NOMO-1 treated with dmso at 0.1 percent for 144 hours (cell line): ENCODE measurements around the gene SHC2.
"Not testable (repeated sequence)": the region's sequence is repeated elsewhere in the genome, so short reads cannot be mapped to it uniquely, and the experiment has no call there.

Experiments used
- DNase-seq: peaks from one replicate; lab custom pipeline; 2025; ENCODE audit not compliant: unreplicated experiment; lab: John Stamatoyannopoulos, UW

The SHC2 gene

GRCh38 chr19:447816-448560 is 12.8 kb downstream of the SHC2 start:
- DNase-seq: no peak

DNA sequence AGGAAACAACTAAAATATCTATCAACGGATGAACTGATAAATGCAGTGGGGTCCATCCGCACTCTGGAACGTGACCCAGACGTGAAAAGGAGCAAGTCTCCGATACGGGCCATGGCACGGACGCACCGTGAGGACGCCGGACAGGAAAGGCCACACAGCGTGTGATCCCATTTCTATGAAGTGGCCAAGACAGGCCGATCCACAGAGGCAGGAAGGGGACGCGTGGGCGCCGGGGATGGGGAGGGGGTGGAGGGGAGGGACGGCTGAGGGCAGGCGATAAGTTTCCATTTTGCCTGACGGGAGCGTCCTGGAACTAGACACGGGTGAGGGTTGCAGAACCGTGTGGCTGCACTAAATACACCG is 13.8 kb downstream of the SHC2 start:
- no peak for DNase-seq

DNA sequence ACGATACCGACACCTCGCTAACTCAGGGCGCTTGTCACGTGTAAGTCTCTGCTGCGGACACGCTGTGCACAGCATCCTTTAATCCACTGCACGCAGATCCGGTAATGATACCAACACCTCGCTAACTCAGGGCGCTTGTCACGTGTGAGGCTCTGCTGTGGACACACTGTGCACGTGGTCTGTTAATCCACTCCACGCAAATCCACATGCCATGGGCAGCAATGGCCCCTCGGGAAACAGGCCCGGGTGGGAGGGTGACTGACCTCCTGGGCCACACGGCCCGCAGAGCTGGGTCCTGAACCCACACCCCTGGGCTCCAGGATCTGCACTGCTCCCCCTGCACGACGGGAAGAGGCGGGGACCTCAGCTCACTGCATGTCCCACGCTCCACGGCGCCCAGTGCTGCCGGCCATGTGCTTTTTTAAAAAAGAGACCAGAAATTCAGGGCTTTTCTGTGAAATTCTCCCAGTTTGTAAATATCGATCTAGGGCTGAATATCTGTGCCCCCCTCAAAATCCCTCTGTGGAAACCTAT is 16.1 kb downstream of the SHC2 start:
- DNase-seq: no peak

- no peak for DNase-seq
Observed at GRCh38 chr19:443005-443404, 17.8 kb downstream of the SHC2 start.

DNA sequence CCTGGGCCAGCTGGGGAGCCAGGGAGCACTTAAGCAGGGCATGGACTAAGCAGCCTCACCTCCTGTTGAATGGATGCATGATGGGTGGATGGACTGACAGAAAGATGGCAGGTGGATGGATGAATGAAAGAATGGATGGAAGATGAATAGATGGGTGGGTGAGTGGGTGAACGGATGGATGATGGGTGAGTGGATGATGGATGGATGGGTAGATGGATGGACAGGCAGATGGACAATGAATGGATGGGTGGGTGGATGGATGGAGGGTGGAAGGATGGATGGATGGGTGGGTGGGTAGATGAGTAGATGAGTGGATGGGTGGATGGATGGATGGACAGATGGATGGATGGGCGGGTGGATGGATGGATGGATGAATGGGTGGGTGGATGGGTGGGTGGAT is 18.7 kb downstream of the SHC2 start:
- no peak for DNase-seq

DNA sequence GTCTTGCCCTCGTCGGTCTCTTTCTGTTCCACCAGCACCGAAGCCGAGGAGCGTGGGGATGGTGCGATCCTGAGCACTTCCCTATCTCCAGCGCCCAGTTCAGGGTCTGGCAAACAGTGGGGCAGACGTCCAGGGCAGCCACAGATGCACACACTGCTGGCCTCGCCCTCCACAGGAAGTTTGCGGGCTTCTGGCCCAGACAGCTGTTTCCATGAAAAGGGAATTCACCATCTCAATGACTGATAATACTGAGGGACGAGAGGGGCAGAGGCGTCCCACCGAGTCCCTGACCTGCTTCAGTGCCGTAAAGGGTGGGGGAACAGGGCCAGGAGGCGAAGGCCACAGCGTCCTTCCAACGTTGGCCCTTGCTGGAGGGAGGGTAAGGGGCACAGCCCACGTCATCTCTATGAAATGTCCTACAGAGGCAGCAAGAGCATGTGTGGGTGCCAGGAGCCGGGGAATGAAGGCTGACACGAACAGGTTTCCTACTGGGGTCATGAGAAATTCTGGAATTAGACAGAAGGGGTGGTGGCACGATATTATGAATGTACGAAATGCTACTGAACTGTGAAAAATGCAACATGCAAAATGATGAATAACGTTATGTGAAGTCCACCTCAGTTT is 19.5 kb downstream of the SHC2 start:
- no peak for DNase-seq

DNA sequence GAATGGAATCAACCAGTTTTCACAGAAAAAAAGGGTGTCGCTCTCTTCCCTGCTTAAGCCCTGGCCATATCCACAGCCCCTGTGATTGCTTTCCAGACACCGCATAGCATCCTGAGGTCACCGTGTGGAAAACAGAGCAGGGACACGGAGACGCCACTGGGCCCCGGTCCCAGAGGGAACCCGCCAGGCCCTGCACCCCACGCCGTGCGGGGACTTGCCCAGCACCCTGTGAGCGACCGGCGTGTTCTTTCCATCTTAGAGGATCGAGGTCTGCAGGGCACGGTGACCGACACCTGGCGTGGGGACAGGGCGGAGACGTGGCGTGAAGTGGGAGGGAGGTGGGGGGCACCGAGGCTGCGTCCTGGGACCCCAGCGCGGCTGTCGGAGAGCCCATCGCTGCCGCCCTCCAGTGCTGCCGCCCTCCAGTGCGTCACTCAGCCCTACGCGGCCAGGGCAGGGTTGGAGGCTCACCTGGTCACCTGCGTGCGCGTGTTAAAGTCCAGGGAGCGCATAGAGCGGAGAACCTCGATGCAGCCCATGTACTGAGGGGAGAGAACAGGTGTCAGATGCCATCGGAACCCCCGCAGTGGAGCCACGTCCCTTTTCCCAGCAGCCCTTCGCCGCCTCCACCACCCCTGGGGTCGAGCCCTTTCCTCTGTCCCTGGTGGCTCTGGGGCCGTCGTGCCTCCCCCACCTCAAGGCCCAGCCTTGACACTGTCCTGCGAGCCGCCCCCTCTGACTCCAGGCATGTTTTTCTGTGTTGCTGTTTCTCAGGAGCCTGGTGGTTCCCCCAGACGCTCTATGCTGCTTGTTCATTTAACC is 20.2 kb downstream of the SHC2 start:
- DNase-seq: no peak

DNA sequence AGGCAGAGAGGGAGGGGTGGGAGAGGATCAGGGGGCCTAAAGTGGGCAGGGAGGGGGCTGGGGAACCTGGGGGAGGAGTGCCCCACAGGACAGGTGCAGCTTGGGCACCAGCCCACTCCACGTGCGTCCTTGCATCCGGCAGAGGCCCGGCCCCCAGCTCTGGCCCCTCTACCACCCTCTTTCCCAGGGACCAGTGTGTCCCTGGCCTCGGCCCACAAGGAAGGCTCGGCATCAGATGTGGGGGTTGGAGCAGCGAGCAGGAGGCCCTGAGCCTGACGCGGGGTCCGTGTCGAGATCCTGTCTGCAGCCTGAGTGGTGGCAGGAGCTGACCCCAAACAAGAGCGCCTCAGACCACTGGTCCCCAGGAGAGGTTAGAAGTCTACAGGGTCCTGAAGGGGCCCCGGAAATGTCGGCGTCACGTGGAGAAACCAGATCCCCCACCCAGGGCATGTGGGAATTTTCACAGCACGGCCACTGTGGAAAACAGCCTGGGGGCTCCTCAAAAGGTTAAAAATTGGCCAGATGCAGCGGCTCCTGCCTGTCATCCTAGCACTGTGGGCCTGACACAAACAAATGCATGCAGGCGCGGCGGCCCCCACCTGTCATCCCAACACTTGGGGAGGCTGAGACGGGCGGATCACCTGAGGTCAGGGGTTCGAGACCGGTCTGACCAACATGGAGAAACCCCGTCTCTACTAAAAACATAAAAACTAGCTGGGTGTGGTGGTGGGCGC is 21.5 kb downstream of the SHC2 start:
- DNase-seq: no peak

GRCh38 chr19:438416-438958 is 22.3 kb downstream of the SHC2 start:
- DNase-seq: no peak

DNA sequence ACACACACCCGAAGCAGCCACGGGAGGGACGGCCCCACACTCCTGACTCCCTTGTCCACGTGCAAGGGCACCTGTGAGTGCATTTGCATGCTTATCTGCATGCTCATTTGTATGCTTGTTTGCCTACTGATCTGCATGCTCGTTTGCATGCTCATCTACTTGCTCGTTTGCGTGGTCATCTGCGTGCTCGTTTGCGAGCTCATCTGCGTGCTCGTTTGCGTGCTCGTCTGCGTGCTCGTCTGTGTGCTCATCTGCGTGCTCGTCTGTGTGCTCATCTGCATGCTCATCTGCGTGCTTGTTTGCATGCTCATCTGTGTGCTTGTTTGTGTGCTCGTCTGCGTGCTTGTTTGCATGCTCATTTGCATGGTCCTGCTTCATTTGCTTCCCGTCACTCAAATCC is 23.8 kb downstream of the SHC2 start:
- DNase-seq: no peak

DNA sequence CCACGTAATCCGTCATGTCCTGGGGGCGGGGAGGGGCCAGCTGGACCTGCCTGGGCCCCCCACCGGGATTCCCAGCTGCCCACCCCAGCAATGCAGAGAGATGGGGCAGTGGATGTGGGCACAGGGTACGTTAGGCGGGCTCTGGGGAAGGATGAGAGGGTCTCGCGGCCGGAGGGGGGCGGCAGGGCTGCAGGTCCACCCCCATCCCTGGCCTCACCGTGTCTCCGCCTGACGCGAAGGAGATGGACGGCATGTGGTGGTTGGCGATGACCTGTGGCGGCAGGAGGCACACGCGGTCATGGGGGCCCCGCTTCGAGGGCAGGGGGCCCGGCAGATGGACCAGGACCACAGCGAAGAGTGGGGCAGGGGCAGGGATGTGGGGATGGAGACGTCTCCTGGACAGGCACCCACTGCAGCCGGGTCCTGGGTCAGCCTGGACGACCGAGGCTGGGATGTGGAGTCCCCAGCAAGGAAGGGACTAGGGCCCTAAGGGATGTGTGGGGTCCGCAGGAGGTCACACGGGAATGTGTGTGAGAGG is 24.4 kb downstream of the SHC2 start:
- DNase-seq: no peak

DNA sequence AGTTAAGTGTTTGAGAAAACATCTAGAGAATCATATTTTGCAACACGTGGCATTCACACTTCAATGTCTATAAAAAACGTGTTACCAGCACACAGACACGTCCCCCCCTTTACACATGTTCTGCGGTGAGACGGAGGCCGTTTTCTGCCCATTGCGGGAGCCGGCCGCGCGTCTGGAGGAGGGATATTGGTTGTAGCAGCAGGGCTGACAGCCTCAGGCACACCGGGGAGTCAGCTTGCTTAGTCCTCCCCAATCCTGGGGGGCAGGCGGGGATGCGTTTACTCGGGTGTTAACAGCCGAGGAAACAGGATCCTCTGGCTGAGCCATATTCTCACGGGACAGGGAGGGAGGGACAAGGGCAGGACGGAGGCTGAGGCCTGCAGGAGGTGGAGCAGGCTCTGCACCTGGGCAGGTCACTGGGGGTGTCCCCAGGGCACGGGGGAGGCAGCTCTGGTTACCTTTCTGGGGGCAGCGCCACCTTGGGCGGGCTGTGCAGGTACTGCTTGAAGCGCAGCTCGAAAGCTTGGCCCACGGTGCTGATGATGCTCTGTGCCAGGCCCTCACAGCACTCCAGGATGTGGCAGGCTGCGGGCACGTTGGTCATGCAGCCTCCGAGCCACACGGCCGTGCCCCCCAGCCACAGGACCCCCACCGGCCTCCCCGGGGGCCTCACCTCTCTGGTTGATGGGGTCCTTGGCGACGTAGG is 25.0 kb downstream of the SHC2 start:
- no peak for DNase-seq

DNA sequence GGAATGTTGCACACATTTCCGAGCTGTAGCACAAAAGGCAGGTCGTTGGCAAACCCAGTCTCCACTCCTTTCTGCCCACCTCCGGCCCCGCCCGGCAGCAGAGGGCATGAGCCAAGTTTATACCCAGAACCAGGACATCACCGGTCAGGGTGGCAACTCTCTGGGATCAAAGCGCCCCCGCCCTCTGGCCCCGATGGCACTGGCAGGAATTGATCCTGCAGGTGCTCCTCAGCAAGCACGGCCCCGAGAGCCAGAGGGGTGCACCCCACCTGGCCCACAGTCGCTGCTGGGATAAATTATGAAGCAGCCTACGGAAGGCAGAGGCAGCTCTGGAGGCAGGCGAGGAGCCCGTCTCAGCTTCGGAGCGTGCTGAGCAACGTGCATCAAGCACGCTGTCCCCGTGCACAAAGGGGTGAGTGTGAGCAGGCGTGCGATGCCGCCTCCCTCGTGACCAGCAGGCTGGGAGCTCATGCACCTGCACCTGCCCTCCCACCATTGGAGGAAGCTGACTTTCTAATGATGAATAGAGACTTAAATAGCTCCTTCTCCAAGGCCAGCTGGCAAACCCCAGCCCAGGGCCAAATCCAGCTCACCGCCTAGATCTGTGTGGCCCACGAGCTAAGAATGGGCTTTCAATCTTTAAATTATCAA is 25.7 kb downstream of the SHC2 start:
- DNase-seq: no peak

GRCh38 chr19:434152-434960 is 26.5 kb downstream of the SHC2 start:
- no peak for DNase-seq

DNA sequence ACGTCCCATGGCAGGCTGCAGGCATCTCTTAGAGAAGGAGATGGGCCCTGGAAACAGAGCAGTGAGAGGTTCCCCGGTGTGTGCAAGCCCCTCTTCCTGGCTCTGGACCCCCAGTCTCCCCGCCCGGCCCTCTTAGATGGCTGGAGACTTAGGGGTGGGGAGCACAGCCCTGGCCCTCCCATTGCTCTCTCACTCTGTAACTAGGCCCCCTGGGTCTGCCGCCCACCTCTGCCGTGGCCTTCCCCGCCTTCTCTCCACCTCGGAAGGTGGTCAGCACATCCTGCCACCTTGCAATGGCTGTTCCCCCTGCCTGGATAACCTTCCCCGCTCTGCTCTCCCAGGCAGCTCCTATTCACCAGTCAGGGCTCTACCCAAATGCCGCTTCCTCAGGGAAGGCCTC is 30.1 kb downstream of the SHC2 start:
- no peak for DNase-seq

GRCh38 chr19:428149-428548 is 32.7 kb downstream of the SHC2 start:
- DNase-seq: no peak

GRCh38 chr19:427675-428074 is 33.2 kb downstream of the SHC2 start:
- DNase-seq: not testable (repeated sequence)

GRCh38 chr19:426725-427445 is 33.9 kb downstream of the SHC2 start:
- no peak for DNase-seq
